CD14-positive monocyte (primary cell): Measurements from ENCODE around the gene HADHA. TPM values are rescaled to one million over a fixed set of nuclear protein-coding genes. Genes with fewer than 3 reads are reported as not detected.

ENCODE experiments used
- DNase-seq, 3 donors: peaks; one replicate each; pipeline ENCODE4 v3.0.0-alpha.2; 2011 to 2022
- H2AFZ ChIP-seq: 2 replicates; pipeline ENCODE4 v1.6.0; 2012; ENCODE audit warnings: mild to moderate bottlenecking, low read depth, low read length, inconsistent platforms; ENCODE audit not compliant: insufficient read depth, poor library complexity, severe bottlenecking
- H3K27ac ChIP-seq, 2 donors: 1 replicate in 1 of 2; 2 replicates in 1 of 2; pipeline ENCODE4 v1.5.1; 2012 to 2013; ENCODE audit warnings: low read length in 2 of 2, control low read depth in 1 of 2, inconsistent platforms in 1 of 2, low read depth in 1 of 2, mild to moderate bottlenecking in 1 of 2
- H3K27me3 ChIP-seq, 2 donors: one replicate each; pipeline versions ENCODE4 v1.6.0 to v1.6.1; 2011 to 2013; ENCODE audit warnings: low read length in 2 of 2; ENCODE audit not compliant: control insufficient read depth in 2 of 2, insufficient read depth in 2 of 2
- H3K36me3 ChIP-seq, 2 donors: replicated peaks in 1 of 2; 1 replicate in 1 of 2; 2 replicates in 1 of 2; pipeline versions ENCODE4 v1.5.1 to v1.6.1; 2012 to 2013; ENCODE audit warnings: low read length in 2 of 2, control low read depth in 1 of 2, inconsistent platforms in 1 of 2, mild to moderate bottlenecking in 1 of 2; ENCODE audit not compliant: insufficient read depth in 2 of 2, control insufficient read depth in 1 of 2
- H3K4me1 ChIP-seq, 2 donors: 1 replicate in 1 of 2; 2 replicates in 1 of 2; pipeline versions ENCODE4 v1.5.1 to v1.6.1; 2012 to 2013; ENCODE audit warnings: low read length in 2 of 2, control low read depth in 1 of 2, inconsistent platforms in 1 of 2, mild to moderate bottlenecking in 1 of 2, moderate library complexity in 1 of 2; ENCODE audit not compliant: insufficient read depth in 2 of 2, control insufficient read depth in 1 of 2
- H3K4me2 ChIP-seq: replicated peaks from 2 replicates; pipeline ENCODE3; 2012; ENCODE audit warnings: low read length, moderate library complexity, mild to moderate bottlenecking; ENCODE audit not compliant: poor library complexity, severe bottlenecking; ENCODE audit errors: extremely low read depth
- H3K4me3 ChIP-seq, 3 experiments: fragments of 200-600 bp in 1 of 3; sonication (generic) in 1 of 3; replicated peaks in 1 of 3; 1 replicate in 2 of 3; 2 replicates in 1 of 3; pipeline ENCODE4 v1.5.1; 2011 to 2013; ENCODE audit warnings: low read length in 3 of 3, mild to moderate bottlenecking in 3 of 3, control low read depth in 2 of 3, low read depth in 2 of 3, inconsistent platforms in 1 of 3, moderate library complexity in 1 of 3
- H3K79me2 ChIP-seq: 2 replicates; pipeline ENCODE4 v1.6.0; 2012; ENCODE audit warnings: mild to moderate bottlenecking, control low read depth, inconsistent platforms, low read length, moderate library complexity; ENCODE audit not compliant: insufficient read depth
- H3K9ac ChIP-seq: 2 replicates; pipeline ENCODE4 v1.6.0; 2017; ENCODE audit warnings: low read length, mild to moderate bottlenecking; ENCODE audit not compliant: insufficient read depth, poor library complexity, severe bottlenecking
- H3K9me3 ChIP-seq, 2 donors: replicated peaks in 1 of 2; 1 replicate in 1 of 2; 2 replicates in 1 of 2; pipeline versions ENCODE4 v1.5.1 to v1.6.1; 2012 to 2013; ENCODE audit warnings: low read length in 2 of 2, control low read depth in 1 of 2; ENCODE audit not compliant: control insufficient read depth in 1 of 2, insufficient read depth in 1 of 2
- H4K20me1 ChIP-seq: 2 replicates; pipeline ENCODE4 v1.6.0; 2012; ENCODE audit warnings: mild to moderate bottlenecking, low read length, control low read depth, moderate library complexity; ENCODE audit not compliant: insufficient read depth
- H3K27ac Mint-ChIP-seq, 7 donors: one replicate each; pipeline ENCODE4 v1.8.0; 2020; ENCODE audit warnings: mild to moderate bottlenecking in 7 of 7, mixed read lengths in 7 of 7, moderate library complexity in 6 of 7, inconsistent platforms in 2 of 7
- H3K27me3 Mint-ChIP-seq, 3 donors: one replicate each; pipeline ENCODE4 v1.8.0; 2021 to 2022; ENCODE audit warnings: low read depth in 3 of 3, mild to moderate bottlenecking in 3 of 3, mixed read lengths in 3 of 3, moderate library complexity in 3 of 3, inconsistent platforms in 1 of 3
- H3K36me3 Mint-ChIP-seq, 2 donors: one replicate each; pipeline ENCODE4 v1.8.0; 2020; ENCODE audit warnings: mixed read lengths in 2 of 2, inconsistent platforms in 1 of 2, mild to moderate bottlenecking in 1 of 2
- H3K4me1 Mint-ChIP-seq: one replicate; pipeline ENCODE4 v1.8.0; 2020; ENCODE audit warnings: mild to moderate bottlenecking, mixed read lengths
- H3K4me3 Mint-ChIP-seq, 2 donors: one replicate each; pipeline ENCODE4 v1.8.0; 2020; ENCODE audit warnings: mild to moderate bottlenecking in 2 of 2, mixed read lengths in 2 of 2, moderate library complexity in 1 of 2
- H3K9me3 Mint-ChIP-seq, 7 donors: one replicate each; pipeline ENCODE4 v1.8.0; 2020 to 2022; ENCODE audit warnings: mixed read lengths in 7 of 7, mild to moderate bottlenecking in 6 of 7, moderate library complexity in 6 of 7, inconsistent platforms in 2 of 7
- CTCF ChIP-seq: fragments of 200-600 bp; IDR thresholded peaks from one replicate; pipeline ENCODE4 v1.8.0; 2022; ENCODE audit warnings: antibody characterized with exemption, mild to moderate bottlenecking
- WGBS: methylation state at CpG from one replicate; pipeline ENCODE4 v1.1.5; 2013; ENCODE audit warnings: missing lambda C conversion rate; ENCODE audit not compliant: insufficient coverage; 5-methylcytosine and 5-hydroxymethylcytosine counted together
- intact Hi-C, 2 donors: fragments of 100-400 bp; cut with micrococcal nuclease; formaldehyde crosslinking; loops; one replicate each; pipeline versions ENCODE4 v1.15.0 to v1.15.1; 2023
- polyA plus RNA-seq, 3 donors: library from polyadenylated mRNA; depleted of rRNA in 1 of 3; unstranded in 2 of 3; stranded (reverse) in 1 of 3; fragments of 300-500 nt in 2 of 3; fragments of >200 nt in 1 of 3; fragmentation: Illumina TruSeq in 2 of 3; gene quantifications; 1 replicate in 2 of 3; 2 replicates in 1 of 3; pipeline ENCODE4 v1.2.3, GENCODE V29; 2012 to 2021

The HADHA gene
- polyA plus RNA-seq, 3 donors = 60.2 to 187 (median 155) TPM

- Histone ChIP-seq H2AFZ (no peak overlapping the region), H4K20me1 (peaks cover 29% of the 10 kb centered on the region), H3K4me1 (peaks cover 12 to 16% of the 10 kb centered on the region in 2 donors), H3K4me2 (no peak overlapping the region), H3K27ac (no peak overlapping the region), H3K9ac (no peak overlapping the region), H3K79me2 (no peaks in the 10 kb centered on the region), H3K9me3 (no peaks in the 10 kb centered on the region), H3K27me3 (no peaks in the 10 kb centered on the region), H3K4me3 (no peak overlapping the region), H3K36me3 (peaks cover 8 to 15% of the 10 kb centered on the region in 2 donors)
- Mint-ChIP-seq H3K4me1 (peaks cover 19% of the 10 kb centered on the region), H3K27ac (peak overlapping the region in 1 of 7 donors; percentile 9), H3K9me3 (peaks cover 0 to 2% (median 0%) of the 10 kb centered on the region in 7 donors), H3K27me3 (peaks cover 0 to 2% (median 0%) of the 10 kb centered on the region in 3 donors), H3K36me3 (peaks cover 11 to 20% of the 10 kb centered on the region in 2 donors), H3K4me3 (no peak overlapping the region)
- intact Hi-C loops = no loop called here
- WGBS = 93% methylated on average over 16 of the region's 18 CpGs
- no peak for DNase-seq
- TF ChIP-seq CTCF = no peak
Observed at GRCh38 chr2:26141145-26141769, 103.2 kb downstream of the HADHA start.

Other genes with a start within 250 kb of the HADHA start
- gene RAB10, start 210.5 kb downstream of the HADHA start, polyA plus RNA-seq = 100 to 1,000 TPM in 2 of 3 donors, 10 to 100 TPM in 1; 38.6 to 258 (median 202) TPM
- under 1 TPM in 2 of 3 donors, not detected in 1; 0.08 to 0.09 TPM for gene GAREM2, start 71.5 kb downstream of the HADHA start, polyA plus RNA-seq
- gene HADHB, start 307 bp upstream of the HADHA start, polyA plus RNA-seq = 100 to 1,000 TPM in 2 of 3 donors, 10 to 100 TPM in 1; 94.3 to 200 (median 186) TPM
- 1 to 10 TPM; 2.3 to 3.2 (median 2.5) TPM for gene SELENOI, start 101.5 kb upstream of the HADHA start, polyA plus RNA-seq
- under 1 TPM in 1 of 3 donors, not detected in 2; 0.33 TPM for gene ADGRF3, start 102.2 kb upstream of the HADHA start, polyA plus RNA-seq
- not detected for gene DRC1, start 157.3 kb upstream of the HADHA start, polyA plus RNA-seq
- gene OTOF, start 233.5 kb upstream of the HADHA start, polyA plus RNA-seq = under 1 TPM in 1 of 3 donors, not detected in 2; 0.51 TPM